Gastrocnemius medialis (tissue), 4 donors: ENCODE measurements around the gene PDE4D. TPM values are rescaled to one million over a fixed set of nuclear protein-coding genes. Genes with fewer than 3 reads are reported as not detected.

Experiments used
- ATAC-seq, 2 donors: fragments of 150-250 bp; one replicate each; pipeline ENCODE4 v1.9.1; 2016
- DNase-seq, 2 donors: peaks; one replicate each; pipeline ENCODE4 v3.0.0-alpha.2; 2019
- H3K27ac ChIP-seq, 4 donors: fragments of 200-600 bp; sonication (generic); 1 replicate in 1 of 4; 2 replicates in 3 of 4; pipeline ENCODE4 v1.5.1; 2016 to 2018; ENCODE audit warnings: mild to moderate bottlenecking in 2 of 4, moderate library complexity in 1 of 4
- H3K27me3 ChIP-seq, 3 donors: fragments of 200-600 bp; sonication (generic) in 2 of 3; 1 replicate in 1 of 3; 2 replicates in 2 of 3; pipeline versions ENCODE4 v1.5.1 to v1.6.0; 2016 to 2019; ENCODE audit warnings: mild to moderate bottlenecking in 1 of 3, moderate library complexity in 1 of 3
- H3K36me3 ChIP-seq, 2 donors: fragments of 200-600 bp; sonication (generic) in 1 of 2; one replicate each; pipeline ENCODE4 v1.5.1; 2017 to 2018
- H3K4me1 ChIP-seq, 2 donors: fragments of 200-600 bp; sonication (generic) in 1 of 2; one replicate each; pipeline ENCODE4 v1.5.1; 2016 to 2017; ENCODE audit warnings: mild to moderate bottlenecking in 2 of 2
- H3K4me3 ChIP-seq, 4 donors: fragments of 200-600 bp; sonication (generic) in 3 of 4; 1 replicate in 1 of 4; 2 replicates in 3 of 4; pipeline ENCODE4 v1.5.1; 2016 to 2019; ENCODE audit warnings: mild to moderate bottlenecking in 2 of 4
- H3K9me3 ChIP-seq, 3 donors: fragments of 200-600 bp; sonication (generic) in 2 of 3; 1 replicate in 1 of 3; 2 replicates in 2 of 3; pipeline ENCODE4 v1.5.1; 2016 to 2019
- POLR2A ChIP-seq, 2 donors: fragments of 450-650 bp; IDR thresholded peaks; one replicate each; pipeline ENCODE4 v1.6.1; 2017; ENCODE audit warnings: antibody characterized with exemption in 2 of 2, mild to moderate bottlenecking in 2 of 2, moderate library complexity in 2 of 2
- in situ Hi-C, 4 donors: fragments of 200-750 bp; cut with MboI; loops; one replicate each; pipeline versions ENCODE4 v1.15.0 to v1.8.0; 2017; ENCODE audit warnings: low sequenced_read_pairs in 4 of 4
- intact Hi-C: fragments of 100-400 bp; cut with DNase I; formaldehyde crosslinking; loops from one replicate; pipeline ENCODE4 v1.15.1; 2023; ENCODE audit warnings: low total_unique reads
- total RNA-seq, 4 donors: library from RNA; depleted of rRNA; stranded (reverse); fragments of >200 nt; gene quantifications; one replicate each; pipeline versions ENCODE4 v1.1.0 to v1.2.3, GENCODE V29; 2016
- TF ChIP-seq, protein P1 (sequence below), 5 experiments: fragments of 450-650 bp in 3 of 5; fragments of 200-600 bp in 2 of 5; sonication (generic) in 2 of 5; IDR thresholded peaks in 4 of 5; conservative IDR thresholded peaks in 1 of 5; 1 replicate in 4 of 5; 2 replicates in 1 of 5; pipeline ENCODE4 v1.5.1; 2016 to 2019; ENCODE audit warnings: antibody characterized with exemption in 5 of 5, mild to moderate bottlenecking in 3 of 5, moderate library complexity in 3 of 5

Gene PDE4D
- total RNA-seq, 4 donors from 2014 or later, result 133 to 223 (median 185) TPM

DNA sequence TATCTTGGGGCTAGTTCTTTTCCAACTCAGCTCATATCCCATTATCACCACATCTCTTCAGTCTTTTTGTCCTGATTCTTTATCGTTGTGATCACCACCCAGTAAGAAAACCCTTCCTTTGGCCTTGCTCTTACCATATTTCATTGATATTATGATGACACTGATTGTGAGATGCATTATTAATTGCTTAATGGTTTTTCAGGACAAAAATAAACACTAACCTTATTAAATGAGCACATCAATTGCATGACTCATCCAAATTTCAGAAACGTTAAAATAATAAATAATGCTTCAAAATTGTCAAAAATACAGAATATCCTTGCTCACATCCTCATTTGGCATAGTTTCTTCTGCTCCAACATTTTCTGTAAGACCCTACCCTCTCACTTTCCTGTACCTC lies 270.7 kb downstream of the PDE4D start:
- Histone ChIP-seq H3K36me3 (no peaks in the 10 kb centered on the region), H3K9me3 (no peaks in the 10 kb centered on the region), H3K4me3 (no peak overlapping the region), H3K27ac (no peak overlapping the region), H3K27me3 (no peaks in the 10 kb centered on the region), H3K4me1 (peaks cover 11 to 40% of the 10 kb centered on the region in 2 donors)
- DNase-seq, result no peak
- ATAC-seq, result no peak
- in situ Hi-C loops (no loop called here), intact Hi-C loops (no loop called here)
- TF ChIP-seq POLR2A (IDR thresholded peaks at IDR 0.05), result no peak
- TF ChIP-seq, protein P1, sequence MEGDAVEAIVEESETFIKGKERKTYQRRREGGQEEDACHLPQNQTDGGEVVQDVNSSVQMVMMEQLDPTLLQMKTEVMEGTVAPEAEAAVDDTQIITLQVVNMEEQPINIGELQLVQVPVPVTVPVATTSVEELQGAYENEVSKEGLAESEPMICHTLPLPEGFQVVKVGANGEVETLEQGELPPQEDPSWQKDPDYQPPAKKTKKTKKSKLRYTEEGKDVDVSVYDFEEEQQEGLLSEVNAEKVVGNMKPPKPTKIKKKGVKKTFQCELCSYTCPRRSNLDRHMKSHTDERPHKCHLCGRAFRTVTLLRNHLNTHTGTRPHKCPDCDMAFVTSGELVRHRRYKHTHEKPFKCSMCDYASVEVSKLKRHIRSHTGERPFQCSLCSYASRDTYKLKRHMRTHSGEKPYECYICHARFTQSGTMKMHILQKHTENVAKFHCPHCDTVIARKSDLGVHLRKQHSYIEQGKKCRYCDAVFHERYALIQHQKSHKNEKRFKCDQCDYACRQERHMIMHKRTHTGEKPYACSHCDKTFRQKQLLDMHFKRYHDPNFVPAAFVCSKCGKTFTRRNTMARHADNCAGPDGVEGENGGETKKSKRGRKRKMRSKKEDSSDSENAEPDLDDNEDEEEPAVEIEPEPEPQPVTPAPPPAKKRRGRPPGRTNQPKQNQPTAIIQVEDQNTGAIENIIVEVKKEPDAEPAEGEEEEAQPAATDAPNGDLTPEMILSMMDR (IDR thresholded peaks at IDR 0.05 in 4 of 5, conservative IDR thresholded peaks at IDR 0.05 in 1 of 5), result no peak

DNA sequence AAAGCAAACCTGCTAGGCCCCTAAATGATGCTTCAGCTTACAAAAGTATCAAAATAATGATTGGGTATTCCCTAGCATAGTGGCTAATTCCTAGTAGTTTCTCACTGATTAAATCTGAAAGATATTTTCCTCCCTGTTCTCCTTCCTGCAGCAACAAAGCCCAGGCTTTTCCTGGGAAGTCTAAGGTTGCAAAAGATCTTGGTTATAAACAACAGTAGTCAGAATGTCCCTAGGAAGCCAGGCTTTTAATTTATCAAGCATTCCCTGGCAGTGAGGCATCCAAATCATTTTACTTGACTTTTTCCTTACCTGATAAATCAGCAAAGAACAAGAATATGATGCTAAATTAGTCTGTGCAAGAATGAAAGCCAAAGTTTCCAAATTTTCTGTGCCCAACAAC lies 272.0 kb downstream of the PDE4D start:
- intact Hi-C loops (loop anchor here (2.0 kb wide), 1 partner anchor 35 kb away; no protein-coding TSS in a partner anchor), in situ Hi-C loops (no loop called here)
- Histone ChIP-seq H3K27me3 (no peaks in the 10 kb centered on the region), H3K27ac (peak overlapping the region in 3 of 4 donors; percentile 24 to 93 (median 92)), H3K36me3 (no peaks in the 10 kb centered on the region), H3K4me3 (no peak overlapping the region), H3K9me3 (no peaks in the 10 kb centered on the region), H3K4me1 (peaks cover 11 to 36% of the 10 kb centered on the region in 2 donors)
- no peak for ATAC-seq
- no peak for DNase-seq
- no peak for TF ChIP-seq POLR2A (IDR thresholded peaks at IDR 0.05)
- TF ChIP-seq, protein P1 (IDR thresholded peaks at IDR 0.05 in 4 of 5, conservative IDR thresholded peaks at IDR 0.05 in 1 of 5), result no peak

DNA sequence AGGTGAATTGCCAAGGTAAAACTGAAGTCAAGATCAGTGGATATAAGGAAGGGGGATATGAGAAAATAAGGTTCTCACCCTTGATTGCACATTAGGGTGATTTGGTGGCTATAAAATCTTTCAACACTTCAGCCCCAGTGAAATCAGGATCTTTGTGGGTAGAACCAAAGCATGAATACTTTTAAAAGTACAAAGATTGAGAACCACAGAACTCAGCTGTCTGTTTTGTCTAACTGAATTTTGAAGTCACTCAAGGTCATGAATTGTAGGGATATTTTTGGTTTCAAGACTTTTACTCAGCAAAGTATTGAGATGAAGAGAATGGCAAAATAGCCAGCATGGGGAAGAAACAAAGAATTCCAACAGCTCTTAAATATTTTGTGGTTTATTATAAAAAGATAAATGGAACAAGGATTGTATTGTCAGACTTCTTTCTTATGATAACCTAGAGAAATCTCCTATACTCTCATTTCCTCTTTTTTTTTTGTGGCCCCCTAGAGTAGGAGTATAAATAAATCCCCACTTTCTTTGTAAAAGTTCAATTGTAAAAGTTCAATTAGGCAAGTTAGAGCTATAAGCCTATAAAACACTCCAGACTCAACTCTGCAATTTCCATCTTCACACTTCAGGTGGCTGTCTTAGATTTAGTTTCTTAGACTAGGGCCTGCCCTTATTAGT lies 272.9 kb downstream of the PDE4D start:
- in situ Hi-C loops (no loop called here), intact Hi-C loops (loop anchor here (2.0 kb wide), 1 partner anchor 36 kb away; no protein-coding TSS in a partner anchor)
- peaks cover 11 to 42% of the 10 kb centered on the region in 2 donors for H3K4me1 ChIP-seq

DNA sequence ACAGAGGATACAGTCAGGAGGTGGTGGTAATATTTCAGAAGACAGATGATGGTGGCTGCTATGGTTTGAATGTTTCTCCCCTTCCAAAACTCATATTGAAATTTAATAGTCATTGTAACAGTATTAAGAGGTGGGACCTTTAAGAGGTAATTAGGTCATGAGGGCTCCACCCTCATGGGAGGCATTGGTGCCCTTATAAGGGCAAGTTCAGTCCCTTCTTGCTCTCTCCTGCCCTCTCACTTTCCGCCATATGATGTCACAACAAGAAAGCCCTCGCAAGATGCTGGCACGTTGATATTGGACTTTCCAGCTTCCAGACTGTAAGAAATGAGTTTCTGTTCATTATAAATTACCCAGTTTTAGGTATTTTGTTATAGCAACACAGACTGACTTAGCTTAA lies 274.9 kb downstream of the PDE4D start:
- intact Hi-C loops (loop anchor here (5.0 kb wide), 1 partner anchor 76 kb away; no protein-coding TSS in a partner anchor), in situ Hi-C loops (no loop called here)
- Histone ChIP-seq H3K4me3 (no peak overlapping the region), H3K9me3 (no peaks in the 10 kb centered on the region), H3K36me3 (no peaks in the 10 kb centered on the region), H3K27ac (peak overlapping the region; percentile 86 to 93 (median 90)), H3K4me1 (peaks cover 16 to 51% of the 10 kb centered on the region in 2 donors), H3K27me3 (no peaks in the 10 kb centered on the region)
- ATAC-seq (no peak), DNase-seq (no peak)
- TF ChIP-seq, protein P1 (IDR thresholded peaks at IDR 0.05 in 4 of 5, conservative IDR thresholded peaks at IDR 0.05 in 1 of 5), result no peak
- no peak for TF ChIP-seq POLR2A (IDR thresholded peaks at IDR 0.05)

More for the DNA sequence above, 272.9 kb downstream of the PDE4D start:
- H3K4me3 ChIP-seq, result no peak overlapping the region
- TF ChIP-seq POLR2A (IDR thresholded peaks at IDR 0.05), result no peak
- TF ChIP-seq, protein P1 (IDR thresholded peaks at IDR 0.05 in 4 of 5, conservative IDR thresholded peaks at IDR 0.05 in 1 of 5), result no peak
- no peaks in the 10 kb centered on the region for H3K36me3 ChIP-seq
- no peaks in the 10 kb centered on the region for H3K27me3 ChIP-seq
- no peak for ATAC-seq
- H3K9me3 ChIP-seq, result no peaks in the 10 kb centered on the region
- DNase-seq, result no peak
- H3K27ac ChIP-seq, result peak overlapping the region in 3 of 4 donors; percentile 31 to 93 (median 92)
